Mesendoderm (in vitro differentiated cells): Measurements from ENCODE around the gene NHERF2.

ENCODE experiments used
- DNase-seq: peaks from one replicate; pipeline ENCODE4 v3.0.0; 2013
- H2AK5ac ChIP-seq: 2 replicates; pipeline ENCODE4 v1.6.1; 2013; ENCODE audit warnings: low read length, inconsistent platforms
- H2BK120ac ChIP-seq: 2 replicates; pipeline ENCODE4 v1.6.1; 2013; ENCODE audit warnings: low read depth, mild to moderate bottlenecking, low read length, moderate library complexity, mixed read lengths
- H2BK15ac ChIP-seq: replicated peaks from 2 replicates; pipeline ENCODE4 v1.6.1; 2013; ENCODE audit warnings: low read depth, mild to moderate bottlenecking, moderate library complexity
- H2BK5ac ChIP-seq: 2 replicates; pipeline ENCODE4 v1.6.1; 2013; ENCODE audit warnings: low read length, inconsistent platforms
- H3K18ac ChIP-seq: 2 replicates; pipeline ENCODE4 v1.6.1; 2013; ENCODE audit warnings: mild to moderate bottlenecking, low read length, mixed read lengths
- H3K23ac ChIP-seq: one replicate; pipeline ENCODE4 v1.6.1; 2013; ENCODE audit warnings: low read length
- H3K27ac ChIP-seq: 2 replicates; pipeline ENCODE4 v1.5.1; 2013; ENCODE audit warnings: low read depth, mild to moderate bottlenecking, inconsistent platforms, low read length, moderate library complexity
- H3K27me3 ChIP-seq: 2 replicates; pipeline ENCODE4 v1.6.1; 2013; ENCODE audit warnings: low read length, control low read depth, mild to moderate bottlenecking, inconsistent platforms; ENCODE audit not compliant: insufficient read depth, poor library complexity
- H3K36me3 ChIP-seq: 2 replicates; pipeline ENCODE4 v1.6.1; 2013; ENCODE audit warnings: low read length, inconsistent platforms; ENCODE audit not compliant: control insufficient read depth, insufficient read depth
- H3K4ac ChIP-seq: one replicate; pipeline ENCODE4 v1.6.1; 2013; ENCODE audit warnings: low read depth, mild to moderate bottlenecking, low read length, moderate library complexity
- H3K4me1 ChIP-seq: 2 replicates; pipeline ENCODE4 v1.6.1; 2013; ENCODE audit warnings: low read depth, low read length, inconsistent platforms; ENCODE audit not compliant: control insufficient read depth
- H3K4me2 ChIP-seq: 2 replicates; pipeline ENCODE4 v1.6.1; 2013; ENCODE audit warnings: low read length
- H3K4me3 ChIP-seq: 2 replicates; pipeline ENCODE4 v1.5.1; 2013; ENCODE audit warnings: mild to moderate bottlenecking, low read length
- H3K56ac ChIP-seq: one replicate; pipeline ENCODE4 v1.6.1; 2013; ENCODE audit warnings: low read length
- H3K79me1 ChIP-seq: 2 replicates; pipeline ENCODE4 v1.6.1; 2013; ENCODE audit warnings: low read length, inconsistent platforms
- H3K79me2 ChIP-seq: 2 replicates; pipeline ENCODE4 v1.6.1; 2013; ENCODE audit warnings: mild to moderate bottlenecking, low read length; ENCODE audit not compliant: control insufficient read depth, insufficient read depth
- H3K9ac ChIP-seq: 2 replicates; pipeline ENCODE4 v1.6.1; 2013; ENCODE audit warnings: low read length, inconsistent platforms
- H4K5ac ChIP-seq: one replicate; pipeline ENCODE4 v1.6.1; 2013; ENCODE audit warnings: low read length
- H4K8ac ChIP-seq: one replicate; pipeline ENCODE4 v1.6.1; 2013; ENCODE audit warnings: low read depth, mild to moderate bottlenecking, control low read depth, low read length, moderate library complexity
- WGBS: extraction: QIAGEN DNeasy Blood & Tissue Kit; methylation state at CpG from one replicate; pipeline ENCODE4 v1.1.7; 2013; ENCODE audit warnings: low lambda C conversion rate, missing lambda C conversion rate; ENCODE audit not compliant: insufficient coverage; ENCODE audit errors: extremely low coverage; 5-methylcytosine and 5-hydroxymethylcytosine counted together

NHERF2 gene

DNA sequence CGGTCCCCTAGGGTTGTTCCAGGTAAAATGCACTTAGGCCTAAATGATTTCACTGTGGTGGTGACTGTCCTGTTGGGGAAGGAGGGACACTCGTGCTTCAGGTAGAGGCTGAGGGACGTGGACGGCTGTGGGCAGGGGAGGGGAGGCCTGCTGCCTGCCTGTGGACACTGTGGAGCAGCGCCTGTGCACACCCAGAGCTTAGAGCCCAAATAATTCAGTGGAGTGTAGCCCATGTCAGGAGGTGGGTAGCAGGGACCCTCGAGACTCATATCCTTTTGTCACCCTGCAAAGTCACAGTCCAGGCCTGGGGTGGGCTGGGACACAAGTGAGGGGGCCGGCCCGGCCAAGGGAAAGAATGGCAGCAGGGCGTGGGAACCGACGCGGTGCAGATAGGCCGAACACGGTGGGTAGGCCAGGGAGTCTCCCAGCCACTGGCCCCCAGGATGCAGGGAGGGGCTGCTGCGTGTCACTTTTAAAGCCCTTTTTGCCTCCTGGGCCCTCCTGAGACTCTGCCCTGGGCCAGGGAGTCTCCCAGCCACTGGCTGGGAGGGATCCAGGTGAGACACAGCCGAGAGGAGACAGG is 733 bp upstream of the NHERF2 start:
- Histone ChIP-seq H4K8ac (no peak overlapping the region), H3K79me2 (no peaks in the 10 kb centered on the region), H3K18ac (no peak overlapping the region), H3K79me1 (no peaks in the 10 kb centered on the region), H3K9ac (no peak overlapping the region), H3K4me2 (no peak overlapping the region), H2BK5ac (no peak overlapping the region), H4K5ac (no peak overlapping the region), H3K4ac (no peak overlapping the region), H3K4me3 (no peak overlapping the region), H3K4me1 (no peaks in the 10 kb centered on the region), H3K27ac (no peak overlapping the region), H2AK5ac (no peak overlapping the region), H3K23ac (no peak overlapping the region), H2BK120ac (no peak overlapping the region), H3K56ac (no peak overlapping the region), H2BK15ac (no peak overlapping the region), H3K36me3 (no peaks in the 10 kb centered on the region), H3K27me3 (no peaks in the 10 kb centered on the region)
- DNase-seq: no peak
- WGBS: no CpG with 5 or more reads among the region's 16 CpGs

DNA sequence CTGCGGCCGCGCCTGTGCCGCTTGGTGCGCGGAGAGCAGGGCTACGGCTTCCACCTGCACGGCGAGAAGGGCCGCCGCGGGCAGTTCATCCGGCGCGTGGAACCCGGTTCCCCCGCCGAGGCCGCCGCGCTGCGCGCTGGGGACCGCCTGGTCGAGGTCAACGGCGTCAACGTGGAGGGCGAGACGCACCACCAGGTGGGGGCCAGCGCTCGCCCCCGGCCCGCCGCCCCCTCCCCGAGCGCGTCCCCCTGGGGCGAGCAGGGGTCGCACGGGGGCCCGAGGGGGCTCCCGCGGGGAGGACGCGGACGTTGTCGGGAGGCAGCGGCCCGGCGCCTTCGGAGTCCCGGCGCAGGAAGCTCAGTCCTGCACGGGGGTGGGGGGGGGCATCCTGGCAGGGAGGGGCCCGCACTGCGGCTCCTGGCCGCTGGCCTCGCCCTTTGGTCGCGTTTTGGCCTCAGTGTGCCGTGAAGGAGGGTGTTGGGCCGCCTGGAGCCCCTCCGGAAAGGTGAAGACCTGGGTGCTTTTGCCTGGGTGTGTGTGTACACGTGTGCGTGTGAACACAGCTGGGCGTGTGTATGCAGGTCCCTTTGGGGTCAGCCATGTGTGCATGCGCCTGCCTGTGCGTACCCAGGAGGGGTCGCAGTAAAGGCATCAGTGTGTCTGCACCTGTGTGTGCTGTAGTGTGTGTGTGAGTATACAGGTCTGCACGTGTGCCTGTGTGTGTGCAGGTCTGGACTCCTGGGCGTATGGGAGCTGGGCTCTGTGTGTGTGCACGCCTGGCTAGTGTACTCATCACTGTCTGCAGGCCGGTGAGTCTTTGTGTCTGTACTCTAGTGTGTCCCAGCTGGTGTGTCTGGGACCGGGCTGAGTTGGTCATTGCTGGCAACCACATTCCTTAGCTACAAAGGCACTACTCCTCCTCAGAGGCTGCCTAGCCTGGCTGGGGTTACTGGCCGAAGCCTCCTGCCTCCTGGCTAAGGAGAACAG is 615 bp downstream of the NHERF2 start:
- DNase-seq: no peak
- H3K56ac ChIP-seq: peak overlapping the region; percentile 67
- no peak overlapping the region for H2BK15ac ChIP-seq
- H3K23ac ChIP-seq: no peak overlapping the region
- H3K4me2 ChIP-seq: peak overlapping the region; percentile 36
- no peak overlapping the region for H2BK120ac ChIP-seq
- no peak overlapping the region for H3K4me3 ChIP-seq
- H3K79me1 ChIP-seq: no peaks in the 10 kb centered on the region
- H3K9ac ChIP-seq: peak overlapping the region; percentile 53
- H4K5ac ChIP-seq: no peak overlapping the region
- H2AK5ac ChIP-seq: no peak overlapping the region
- H3K79me2 ChIP-seq: no peaks in the 10 kb centered on the region
- no peak overlapping the region for H4K8ac ChIP-seq
- H2BK5ac ChIP-seq: no peak overlapping the region
- H3K4me1 ChIP-seq: no peaks in the 10 kb centered on the region
- no peak overlapping the region for H3K18ac ChIP-seq
- H3K27ac ChIP-seq: no peak overlapping the region
- no CpG with 5 or more reads among the region's 76 CpGs for WGBS
- H3K4ac ChIP-seq: no peak overlapping the region
- no peaks in the 10 kb centered on the region for H3K27me3 ChIP-seq
- H3K36me3 ChIP-seq: no peaks in the 10 kb centered on the region

DNA sequence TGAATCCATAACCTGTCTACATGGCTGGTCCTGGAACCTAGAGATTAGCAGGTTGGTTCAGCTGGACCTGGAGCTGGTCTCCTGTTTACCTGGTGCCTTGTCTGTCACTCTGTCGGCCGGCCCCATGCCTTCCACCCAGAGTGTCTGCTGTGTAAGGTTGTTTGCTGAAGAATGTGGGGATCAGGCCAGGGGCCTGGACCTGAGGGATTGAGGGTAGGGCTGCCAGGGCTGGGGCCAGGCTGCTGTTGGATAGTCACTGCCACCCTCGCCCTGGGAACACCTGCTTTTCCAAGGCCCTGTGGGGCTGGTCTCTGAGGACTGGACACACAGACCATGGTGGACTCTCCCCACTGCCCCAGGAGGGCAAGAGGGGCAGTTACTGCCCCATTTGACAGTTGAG is 1.4 kb downstream of the NHERF2 start:
- Histone ChIP-seq H2BK5ac (no peak overlapping the region), H3K9ac (no peak overlapping the region), H3K18ac (no peak overlapping the region), H3K56ac (no peak overlapping the region), H2BK15ac (no peak overlapping the region), H3K27me3 (no peaks in the 10 kb centered on the region), H3K36me3 (no peaks in the 10 kb centered on the region), H3K27ac (no peak overlapping the region), H3K79me1 (no peaks in the 10 kb centered on the region), H3K4me1 (no peaks in the 10 kb centered on the region), H3K23ac (no peak overlapping the region), H3K79me2 (no peaks in the 10 kb centered on the region), H3K4me2 (no peak overlapping the region), H3K4me3 (no peak overlapping the region), H4K5ac (no peak overlapping the region), H2BK120ac (no peak overlapping the region), H2AK5ac (no peak overlapping the region), H4K8ac (no peak overlapping the region), H3K4ac (no peak overlapping the region)
- WGBS: no CpG with 5 or more reads among the region's 3 CpGs
- DNase-seq: no peak

DNA sequence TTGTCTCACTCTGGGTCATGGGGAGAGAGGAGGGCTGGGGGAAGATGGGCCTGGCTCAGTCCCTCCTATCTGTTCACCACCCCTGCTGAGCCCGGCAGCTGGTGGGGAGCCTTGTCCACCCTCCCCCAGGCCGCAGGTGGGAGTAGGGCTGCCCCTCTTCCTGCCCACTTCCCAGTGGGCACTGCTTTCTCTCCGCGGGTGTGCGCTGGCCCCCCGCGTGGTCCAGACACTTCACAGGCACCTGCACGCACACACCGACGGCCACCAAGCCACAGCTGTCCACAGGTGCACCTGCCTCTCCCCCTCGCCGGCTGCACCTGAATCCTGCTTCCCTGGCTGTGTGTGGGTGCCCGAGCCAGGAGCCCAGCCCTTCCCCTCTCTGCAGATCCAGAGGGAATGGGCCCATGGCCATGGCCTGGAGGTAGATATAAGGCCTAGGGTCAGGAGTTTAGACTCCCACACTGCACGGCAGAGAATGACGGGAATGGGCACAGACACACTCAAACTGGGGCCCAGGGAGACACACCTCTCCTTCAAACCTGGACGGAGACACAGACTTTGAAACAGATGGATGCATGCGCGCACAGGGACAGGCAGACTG is 2.0 kb downstream of the NHERF2 start:
- Histone ChIP-seq H3K27ac (no peak overlapping the region), H3K4ac (no peak overlapping the region), H3K4me1 (no peaks in the 10 kb centered on the region), H2AK5ac (no peak overlapping the region), H4K8ac (no peak overlapping the region), H3K79me2 (no peaks in the 10 kb centered on the region), H2BK5ac (no peak overlapping the region), H3K79me1 (no peaks in the 10 kb centered on the region), H2BK120ac (no peak overlapping the region), H3K56ac (no peak overlapping the region), H3K27me3 (no peaks in the 10 kb centered on the region), H3K4me2 (no peak overlapping the region), H3K4me3 (no peak overlapping the region), H4K5ac (no peak overlapping the region), H3K36me3 (no peaks in the 10 kb centered on the region), H3K9ac (no peak overlapping the region), H3K23ac (no peak overlapping the region), H3K18ac (no peak overlapping the region), H2BK15ac (no peak overlapping the region)
- WGBS: no CpG with 5 or more reads among the region's 18 CpGs
- DNase-seq: no peak

DNA sequence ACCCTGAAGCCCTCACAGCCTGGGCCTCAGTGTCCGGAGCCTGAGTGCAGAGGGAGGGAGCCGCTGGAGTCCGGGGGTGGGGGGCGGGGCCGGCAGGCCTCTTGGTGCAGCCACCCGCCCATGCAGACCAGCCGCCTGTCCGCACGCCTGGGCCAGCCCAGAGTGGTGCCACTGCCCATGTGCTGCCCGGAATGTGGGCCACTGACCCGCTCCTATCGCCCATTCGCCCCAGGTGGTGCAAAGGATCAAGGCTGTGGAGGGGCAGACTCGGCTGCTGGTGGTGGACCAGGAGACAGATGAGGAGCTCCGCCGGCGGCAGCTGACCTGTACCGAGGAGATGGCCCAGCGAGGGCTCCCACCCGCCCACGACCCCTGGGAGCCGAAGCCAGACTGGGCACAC is 2.6 kb downstream of the NHERF2 start:
- no CpG with 5 or more reads among the region's 22 CpGs for WGBS
- Histone ChIP-seq H3K27ac (no peak overlapping the region), H2AK5ac (no peak overlapping the region), H3K27me3 (no peaks in the 10 kb centered on the region), H2BK5ac (no peak overlapping the region), H3K4me1 (no peaks in the 10 kb centered on the region), H2BK120ac (no peak overlapping the region), H3K36me3 (no peaks in the 10 kb centered on the region), H3K56ac (no peak overlapping the region), H3K4ac (no peak overlapping the region), H4K8ac (no peak overlapping the region), H3K9ac (no peak overlapping the region), H2BK15ac (no peak overlapping the region), H3K4me2 (no peak overlapping the region), H3K18ac (no peak overlapping the region), H4K5ac (no peak overlapping the region), H3K23ac (no peak overlapping the region), H3K79me1 (no peaks in the 10 kb centered on the region), H3K79me2 (no peaks in the 10 kb centered on the region), H3K4me3 (no peak overlapping the region)
- DNase-seq: no peak
